ENCODE data around the gene CFAP61. TPM values are rescaled to one million over a fixed set of nuclear protein-coding genes. Genes with fewer than 3 reads are reported as not detected.
A peak's percentile ranks its signal among the peaks of the same experiment; 100 is the strongest.

Gene CFAP61
- total RNA-seq, 1 donor from 2014 or later = 2.6 TPM

DNA sequence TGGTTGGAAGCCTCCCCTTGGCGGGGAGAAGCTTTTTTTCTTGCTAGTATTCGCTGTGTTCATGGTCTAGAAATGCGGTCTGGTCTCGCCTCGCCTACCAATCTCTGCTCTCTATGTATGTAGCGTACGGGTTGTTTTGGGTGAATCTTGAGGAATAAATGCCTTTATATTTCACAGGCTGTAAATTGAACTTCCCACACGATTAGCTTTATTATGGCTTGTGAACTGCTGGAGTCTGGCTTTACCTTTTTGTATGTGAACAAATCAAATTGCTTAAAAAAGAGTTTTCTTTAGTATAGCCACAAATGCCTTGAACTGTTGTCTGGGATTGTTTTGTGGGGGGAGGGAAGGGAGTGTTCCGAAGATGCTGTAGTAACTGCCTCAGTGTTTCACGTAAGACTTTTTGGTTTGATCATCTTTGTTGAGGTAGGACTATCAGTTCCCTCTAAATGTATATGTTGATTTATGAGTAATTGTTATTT, 317.8 kb downstream of the CFAP61 start:
- Mint-ChIP-seq H3K36me3 (ENCODE audit: insufficient read depth) (no peaks in the 10 kb centered on the region), H3K27me3 (peaks cover 81% of the 10 kb centered on the region), H3K4me1 (ENCODE audit: low read depth) (peaks cover 10% of the 10 kb centered on the region), H3K4me3 (ENCODE audit: low read depth) (peak overlapping the region; percentile 79), H3K9me3 (ENCODE audit: low read depth) (no peaks in the 10 kb centered on the region), H3K27ac (no peak overlapping the region)
- no peak for DNase-seq (ENCODE audit: low spot score, unreplicated experiment)
- TF ChIP-seq, protein P1, sequence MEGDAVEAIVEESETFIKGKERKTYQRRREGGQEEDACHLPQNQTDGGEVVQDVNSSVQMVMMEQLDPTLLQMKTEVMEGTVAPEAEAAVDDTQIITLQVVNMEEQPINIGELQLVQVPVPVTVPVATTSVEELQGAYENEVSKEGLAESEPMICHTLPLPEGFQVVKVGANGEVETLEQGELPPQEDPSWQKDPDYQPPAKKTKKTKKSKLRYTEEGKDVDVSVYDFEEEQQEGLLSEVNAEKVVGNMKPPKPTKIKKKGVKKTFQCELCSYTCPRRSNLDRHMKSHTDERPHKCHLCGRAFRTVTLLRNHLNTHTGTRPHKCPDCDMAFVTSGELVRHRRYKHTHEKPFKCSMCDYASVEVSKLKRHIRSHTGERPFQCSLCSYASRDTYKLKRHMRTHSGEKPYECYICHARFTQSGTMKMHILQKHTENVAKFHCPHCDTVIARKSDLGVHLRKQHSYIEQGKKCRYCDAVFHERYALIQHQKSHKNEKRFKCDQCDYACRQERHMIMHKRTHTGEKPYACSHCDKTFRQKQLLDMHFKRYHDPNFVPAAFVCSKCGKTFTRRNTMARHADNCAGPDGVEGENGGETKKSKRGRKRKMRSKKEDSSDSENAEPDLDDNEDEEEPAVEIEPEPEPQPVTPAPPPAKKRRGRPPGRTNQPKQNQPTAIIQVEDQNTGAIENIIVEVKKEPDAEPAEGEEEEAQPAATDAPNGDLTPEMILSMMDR (IDR thresholded peaks at IDR 0.05; ENCODE audit: unreplicated experiment) = no peak

DNA sequence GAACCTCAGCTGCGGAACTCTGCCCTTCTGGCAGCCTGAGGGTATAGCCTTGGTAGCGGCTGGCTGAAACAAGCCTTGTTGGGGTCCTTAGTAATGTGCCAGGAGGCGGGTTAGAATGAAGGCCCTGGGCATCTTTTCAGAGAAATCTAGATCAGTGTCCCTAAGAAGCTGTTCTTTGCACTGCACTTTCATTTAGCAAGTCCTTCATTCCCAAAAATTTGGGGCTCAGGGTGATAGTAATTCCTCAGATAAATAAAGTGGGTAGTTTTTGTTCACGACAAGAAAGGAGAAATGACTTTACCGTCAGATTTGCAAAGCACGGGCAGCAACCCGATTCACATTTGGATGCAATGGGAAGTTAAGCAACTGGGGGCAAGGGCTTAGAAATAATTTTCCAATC, 318.8 kb downstream of the CFAP61 start:
- no peak for DNase-seq (ENCODE audit: low spot score, unreplicated experiment)
- H3K4me3 Mint-ChIP-seq (ENCODE audit: low read depth) = peak overlapping the region; percentile 63

GRCh38 chr20:20371681-20372080, 319.3 kb downstream of the CFAP61 start:
- TF ChIP-seq, protein P1 (IDR thresholded peaks at IDR 0.05; ENCODE audit: unreplicated experiment) = no peak
- DNase-seq (ENCODE audit: low spot score, unreplicated experiment) = no peak
- Mint-ChIP-seq H3K36me3 (ENCODE audit: insufficient read depth) (no peaks in the 10 kb centered on the region), H3K27ac (no peak overlapping the region), H3K9me3 (ENCODE audit: low read depth) (no peaks in the 10 kb centered on the region), H3K27me3 (peaks cover 78% of the 10 kb centered on the region), H3K4me3 (ENCODE audit: low read depth) (peak overlapping the region; percentile 63), H3K4me1 (ENCODE audit: low read depth) (peaks cover 6% of the 10 kb centered on the region)

More for the DNA sequence above, 318.8 kb downstream of the CFAP61 start:
- Mint-ChIP-seq H3K9me3 (ENCODE audit: low read depth) (no peaks in the 10 kb centered on the region), H3K27me3 (peaks cover 81% of the 10 kb centered on the region), H3K27ac (no peak overlapping the region), H3K4me1 (ENCODE audit: low read depth) (peaks cover 7% of the 10 kb centered on the region), H3K36me3 (ENCODE audit: insufficient read depth) (no peaks in the 10 kb centered on the region)
- TF ChIP-seq, protein P1 (IDR thresholded peaks at IDR 0.05; ENCODE audit: unreplicated experiment) = no peak

DNA sequence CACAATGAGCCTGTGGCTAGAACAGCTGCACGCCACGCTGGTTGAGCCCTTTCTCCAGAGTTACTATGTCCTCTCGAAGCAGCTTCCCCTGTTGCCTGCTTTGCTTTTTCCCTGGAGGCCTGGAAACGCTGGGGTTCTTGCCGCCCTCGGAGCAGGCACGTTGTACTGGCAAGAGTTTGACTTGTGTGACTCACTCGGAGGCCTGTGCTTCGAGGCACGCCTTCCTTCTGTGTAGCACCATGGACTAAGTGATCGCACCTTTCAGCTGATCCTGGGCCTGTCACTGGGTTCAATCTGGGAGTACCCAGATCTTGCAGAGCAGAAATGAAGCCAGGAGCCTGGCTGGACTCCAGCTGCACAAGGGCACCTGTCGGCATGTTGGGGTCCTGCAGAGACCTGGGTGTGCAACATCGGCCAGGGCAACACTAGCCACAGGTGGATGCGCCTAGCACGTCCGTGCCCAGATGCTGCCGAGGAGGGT, 320.8 kb downstream of the CFAP61 start:
- Mint-ChIP-seq H3K4me3 (ENCODE audit: low read depth) (no peak overlapping the region), H3K4me1 (ENCODE audit: low read depth) (peaks cover 4% of the 10 kb centered on the region), H3K9me3 (ENCODE audit: low read depth) (no peaks in the 10 kb centered on the region), H3K27ac (no peak overlapping the region), H3K36me3 (ENCODE audit: insufficient read depth) (no peaks in the 10 kb centered on the region), H3K27me3 (peaks cover 71% of the 10 kb centered on the region)
- DNase-seq (ENCODE audit: low spot score, unreplicated experiment) = no peak
- TF ChIP-seq, protein P1 (IDR thresholded peaks at IDR 0.05; ENCODE audit: unreplicated experiment) = no peak

DNA sequence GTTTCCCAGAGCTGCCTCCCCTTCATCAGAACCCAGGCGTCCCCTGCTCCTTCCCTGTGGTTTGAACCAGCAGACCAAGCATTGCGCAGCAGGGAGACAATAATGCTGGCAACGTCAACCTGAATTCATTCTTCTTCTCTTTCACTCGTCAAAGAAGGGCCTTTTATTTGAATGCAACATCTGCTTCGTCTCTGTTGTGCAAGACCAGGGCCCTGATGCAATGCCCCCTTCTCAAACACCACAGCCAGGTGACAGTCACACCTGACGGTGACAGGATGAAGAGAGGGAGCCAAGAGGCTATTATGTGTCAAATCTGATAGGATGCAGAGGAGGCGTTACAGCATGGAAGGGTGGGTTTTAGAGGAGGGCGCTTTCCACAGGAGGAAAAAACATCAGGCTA, 323.5 kb downstream of the CFAP61 start:
- Mint-ChIP-seq H3K9me3 (ENCODE audit: low read depth) (peaks cover 2% of the 10 kb centered on the region), H3K27me3 (peaks cover 56% of the 10 kb centered on the region), H3K4me1 (ENCODE audit: low read depth) (no peaks in the 10 kb centered on the region), H3K4me3 (ENCODE audit: low read depth) (no peak overlapping the region), H3K36me3 (ENCODE audit: insufficient read depth) (no peaks in the 10 kb centered on the region), H3K27ac (no peak overlapping the region)
- DNase-seq (ENCODE audit: low spot score, unreplicated experiment) = no peak
- TF ChIP-seq, protein P1 (IDR thresholded peaks at IDR 0.05; ENCODE audit: unreplicated experiment) = no peak

All from progenitor cell of endocrine pancreas (in vitro differentiated cells).